Measurements from ENCODE around the gene OBSCN. TPM values are rescaled to one million over a fixed set of nuclear protein-coding genes. Genes with fewer than 3 reads are reported as not detected.

The OBSCN gene
- total RNA-seq, 2 experiments from 2014 or later: 29.5 to 45.2 TPM

DNA sequence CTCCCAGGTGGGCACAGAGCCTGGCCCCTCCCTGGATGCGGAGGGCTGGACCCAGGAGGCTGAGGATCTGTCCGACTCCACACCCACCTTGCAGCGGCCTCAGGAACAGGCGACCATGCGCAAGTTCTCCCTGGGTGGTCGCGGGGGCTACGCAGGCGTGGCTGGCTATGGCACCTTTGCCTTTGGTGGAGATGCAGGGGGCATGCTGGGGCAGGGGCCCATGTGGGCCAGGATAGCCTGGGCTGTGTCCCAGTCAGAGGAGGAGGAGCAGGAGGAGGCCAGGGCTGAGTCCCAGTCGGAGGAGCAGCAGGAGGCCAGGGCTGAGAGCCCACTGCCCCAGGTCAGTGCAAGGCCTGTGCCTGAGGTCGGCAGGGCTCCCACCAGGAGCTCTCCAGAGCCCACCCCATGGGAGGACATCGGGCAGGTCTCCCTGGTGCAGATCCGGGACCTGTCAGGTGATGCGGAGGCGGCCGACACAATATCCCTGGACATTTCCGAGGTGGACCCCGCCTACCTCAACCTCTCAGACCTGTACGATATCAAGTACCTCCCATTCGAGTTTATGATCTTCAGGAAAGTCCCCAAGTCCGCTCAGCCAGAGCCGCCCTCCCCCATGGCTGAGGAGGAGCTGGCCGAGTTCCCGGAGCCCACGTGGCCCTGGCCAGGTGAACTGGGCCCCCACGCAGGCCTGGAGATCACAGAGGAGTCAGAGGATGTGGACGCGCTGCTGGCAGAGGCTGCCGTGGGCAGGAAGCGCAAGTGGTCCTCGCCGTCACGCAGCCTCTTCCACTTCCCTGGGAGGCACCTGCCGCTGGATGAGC is 164.5 kb downstream of the OBSCN start:
- H3K27ac ChIP-seq (ENCODE audit: low read depth, low read length, poor library complexity, severe bottlenecking): no peak overlapping the region
- H3K79me2 ChIP-seq (ENCODE audit: insufficient read depth, low read depth, low read length): no peaks in the 10 kb centered on the region
- no peaks in the 10 kb centered on the region for H3K9me2 ChIP-seq (ENCODE audit: insufficient read depth, low read length)
- H3K36me3 ChIP-seq (ENCODE audit: insufficient read depth, low read length): no peaks in the 10 kb centered on the region
- no peak overlapping the region for H3K4me2 ChIP-seq (ENCODE audit: low read length)
- ChIA-PET POLR2A (no interaction called here), CTCF (ENCODE audit: unreplicated experiment) (no interaction called here)
- H3K4me1 ChIP-seq (ENCODE audit: insufficient read depth, low read length, poor library complexity, severe bottlenecking): peaks cover 8% of the 10 kb centered on the region
- no peak overlapping the region for H2AFZ ChIP-seq (ENCODE audit: low read length)
- TF ChIP-seq, protein P1, sequence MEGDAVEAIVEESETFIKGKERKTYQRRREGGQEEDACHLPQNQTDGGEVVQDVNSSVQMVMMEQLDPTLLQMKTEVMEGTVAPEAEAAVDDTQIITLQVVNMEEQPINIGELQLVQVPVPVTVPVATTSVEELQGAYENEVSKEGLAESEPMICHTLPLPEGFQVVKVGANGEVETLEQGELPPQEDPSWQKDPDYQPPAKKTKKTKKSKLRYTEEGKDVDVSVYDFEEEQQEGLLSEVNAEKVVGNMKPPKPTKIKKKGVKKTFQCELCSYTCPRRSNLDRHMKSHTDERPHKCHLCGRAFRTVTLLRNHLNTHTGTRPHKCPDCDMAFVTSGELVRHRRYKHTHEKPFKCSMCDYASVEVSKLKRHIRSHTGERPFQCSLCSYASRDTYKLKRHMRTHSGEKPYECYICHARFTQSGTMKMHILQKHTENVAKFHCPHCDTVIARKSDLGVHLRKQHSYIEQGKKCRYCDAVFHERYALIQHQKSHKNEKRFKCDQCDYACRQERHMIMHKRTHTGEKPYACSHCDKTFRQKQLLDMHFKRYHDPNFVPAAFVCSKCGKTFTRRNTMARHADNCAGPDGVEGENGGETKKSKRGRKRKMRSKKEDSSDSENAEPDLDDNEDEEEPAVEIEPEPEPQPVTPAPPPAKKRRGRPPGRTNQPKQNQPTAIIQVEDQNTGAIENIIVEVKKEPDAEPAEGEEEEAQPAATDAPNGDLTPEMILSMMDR (conservative IDR thresholded peaks at IDR 0.05; ENCODE audit: low read length): no peak
- TF ChIP-seq EZH2phosphoT487 (IDR thresholded peaks at IDR 0.05; ENCODE audit: borderline replicate concordance, low read depth, low read length): no peak
- no peak for DNase-seq (ENCODE audit: low spot score)
- intact Hi-C loops (cut with micrococcal nuclease; ENCODE audit: unreplicated experiment): no loop called here
- H3K4me3 ChIP-seq (ENCODE audit: low read depth, low read length, poor library complexity, severe bottlenecking): no peak overlapping the region
- H3K9me3 ChIP-seq (ENCODE audit: low read length): no peaks in the 10 kb centered on the region
- no TSS peak for BruUV-seq (replicated peaks)
- no peaks in the 10 kb centered on the region; the same call in 1 of the 2 replicates for H4K20me1 ChIP-seq (ENCODE audit: insufficient read depth, low read length)

DNA sequence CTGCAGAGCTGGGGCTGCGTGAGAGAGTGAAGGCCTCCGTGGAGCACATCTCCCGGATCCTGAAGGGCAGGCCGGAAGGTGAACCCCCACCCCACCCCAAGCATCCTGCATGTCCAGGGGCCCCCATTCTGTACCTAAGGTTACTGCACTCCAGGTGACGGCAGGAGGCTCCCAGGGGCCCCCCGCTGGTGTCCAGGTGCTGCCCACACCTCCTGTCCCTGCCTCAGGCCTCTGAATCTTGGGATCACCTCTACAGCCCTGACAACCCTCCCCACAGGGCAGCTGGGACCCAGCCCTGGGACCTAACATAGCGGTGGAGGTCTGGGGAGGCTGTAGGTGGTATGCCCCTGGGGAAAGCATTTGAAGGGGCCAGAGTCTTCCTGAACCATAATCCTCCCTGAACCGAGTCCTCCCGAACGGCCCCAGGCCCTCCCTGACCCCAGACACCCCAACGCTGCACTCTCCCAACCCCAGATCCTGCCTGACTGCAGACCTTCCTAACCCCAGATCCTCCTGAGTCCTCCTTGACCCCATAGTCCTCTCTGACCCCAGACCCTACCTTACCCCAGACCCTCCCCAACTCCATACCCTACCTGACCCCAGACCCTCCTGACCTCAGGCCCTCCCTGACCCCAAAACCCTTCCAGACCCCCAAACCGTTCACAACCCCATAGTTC is 165.3 kb downstream of the OBSCN start:
- H2AFZ ChIP-seq (ENCODE audit: low read length): no peak overlapping the region
- CTCF ChIA-PET (ENCODE audit: unreplicated experiment): no interaction called here
- BruUV-seq (replicated peaks): no TSS peak

More for the DNA sequence above, 165.3 kb downstream of the OBSCN start:
- Histone ChIP-seq H3K4me3 (ENCODE audit: low read depth, low read length, poor library complexity, severe bottlenecking) (no peak overlapping the region), H3K9me2 (ENCODE audit: insufficient read depth, low read length) (no peaks in the 10 kb centered on the region), H3K4me1 (ENCODE audit: insufficient read depth, low read length, poor library complexity, severe bottlenecking) (peaks cover 3% of the 10 kb centered on the region), H3K79me2 (ENCODE audit: insufficient read depth, low read depth, low read length) (no peaks in the 10 kb centered on the region), H3K36me3 (ENCODE audit: insufficient read depth, low read length) (no peaks in the 10 kb centered on the region), H3K4me2 (ENCODE audit: low read length) (no peak overlapping the region), H4K20me1 (ENCODE audit: insufficient read depth, low read length) (no peaks in the 10 kb centered on the region; the same call in 1 of the 2 replicates), H3K27ac (ENCODE audit: low read depth, low read length, poor library complexity, severe bottlenecking) (no peak overlapping the region), H3K9me3 (ENCODE audit: low read length) (no peaks in the 10 kb centered on the region)
- no peak for DNase-seq (ENCODE audit: low spot score)
- no peak for TF ChIP-seq EZH2phosphoT487 (IDR thresholded peaks at IDR 0.05; ENCODE audit: borderline replicate concordance, low read depth, low read length)
- TF ChIP-seq, protein P1 (conservative IDR thresholded peaks at IDR 0.05; ENCODE audit: low read length): no peak
- POLR2A ChIA-PET: no interaction called here
- intact Hi-C loops (cut with micrococcal nuclease; ENCODE audit: unreplicated experiment): no loop called here

Data from OCI-LY7 (cell line).